GM12878 (cell line): Measurements from ENCODE around the gene NEFH. TPM values are rescaled to one million over a fixed set of nuclear protein-coding genes. Genes with fewer than 3 reads are reported as not detected.

ENCODE experiments used
- ATAC-seq: fragments of 200-7000 bp; cut with Tn5 transposase; 3 replicates; pipeline ENCODE4 v1.9.1; 2020; ENCODE audit warnings: mild to moderate bottlenecking, moderate library complexity
- BruUV-seq: library from RNA; stranded (reverse); fragments of 400-500 nt; replicated peaks from 2 replicates; lab custom pipeline; 2021; lab: Mats Ljungman, UMichigan
- CTCF ChIA-PET: fragments of 300-600 bp; sonication (Branson Sonifier 250); formaldehyde crosslinking; extraction: SDS; loops from one replicate; lab custom pipeline; 2021; ENCODE audit warnings: inconsistent platforms; lab: Yijun Ruan, JAX
- POLR2A ChIA-PET: fragments of 350-600 bp; formaldehyde crosslinking; extraction: SDS; loops from one replicate; lab custom pipeline; 2021; ENCODE audit warnings: inconsistent platforms; lab: Charles Lee
- RAD21 ChIA-PET: fragments of 300-600 bp; sonication (Branson Sonifier 250); formaldehyde crosslinking; loops from one replicate; lab custom pipeline; 2023; ENCODE audit warnings: antibody characterized with exemption; ENCODE audit not compliant: unreplicated experiment; lab: Charles Lee
- SMC1A ChIA-PET: fragments of 300-600 bp; sonication (Branson Sonifier 250); formaldehyde crosslinking; loops from one replicate; lab custom pipeline; 2023; ENCODE audit not compliant: unreplicated experiment, uncharacterized antibody; lab: Charles Lee
- DNase-seq: peaks from one replicate; pipeline ENCODE4 v3.0.0-alpha.2; 2011; ENCODE audit warnings: low read depth, low spot score
- FAIRE-seq: peaks from 3 replicates; lab custom pipeline; 2011; peaks lifted over from hg19 to GRCh38; lab: Jason Lieb, UNC
- H2AFZ ChIP-seq: 2 replicates; pipeline ENCODE4 v1.6.0; 2011; ENCODE audit warnings: low read depth, low read length, control low read depth; ENCODE audit not compliant: control insufficient read depth
- H3K27ac ChIP-seq: 2 replicates; pipeline ENCODE4 v1.5.1; 2011; ENCODE audit warnings: control low read depth; ENCODE audit not compliant: control insufficient read depth, insufficient read depth
- H3K27me3 ChIP-seq, 2 experiments: replicated peaks in 1 of 2; 2 replicates each; pipeline versions ENCODE4 v1.6.0 to v1.6.1; 2011; ENCODE audit warnings: low read length in 1 of 2; ENCODE audit not compliant: control insufficient read depth in 2 of 2, insufficient read depth in 2 of 2
- H3K36me3 ChIP-seq, 2 experiments: 2 replicates each; pipeline ENCODE4 v1.5.1; 2011; ENCODE audit warnings: low read length in 1 of 2; ENCODE audit not compliant: control insufficient read depth in 2 of 2, insufficient read depth in 2 of 2
- H3K4me1 ChIP-seq: 2 replicates; pipeline ENCODE4 v1.6.1; 2011; ENCODE audit warnings: mild to moderate bottlenecking, low read length, moderate library complexity, mixed read lengths; ENCODE audit not compliant: control insufficient read depth, insufficient read depth
- H3K4me2 ChIP-seq: 2 replicates; pipeline ENCODE4 v1.6.0; 2011; ENCODE audit warnings: control low read depth; ENCODE audit not compliant: control insufficient read depth, insufficient read depth
- H3K4me3 ChIP-seq: fragments of 200-600 bp; sonication (generic); 2 replicates; pipeline ENCODE4 v1.5.1; 2016
- H3K79me2 ChIP-seq: 2 replicates; pipeline ENCODE4 v1.6.0; 2011; ENCODE audit warnings: low read length; ENCODE audit not compliant: control insufficient read depth, insufficient read depth
- H3K9ac ChIP-seq: 2 replicates; pipeline ENCODE4 v1.8.0; 2011; ENCODE audit warnings: low read length, control low read depth, mixed read lengths; ENCODE audit not compliant: control insufficient read depth, insufficient read depth
- H3K9me3 ChIP-seq: replicated peaks from 3 replicates; pipeline ENCODE4 v1.5.1; 2011; ENCODE audit warnings: mild to moderate bottlenecking, low read length; ENCODE audit not compliant: control insufficient read depth, insufficient read depth
- H4K20me1 ChIP-seq: 2 replicates; pipeline ENCODE4 v1.6.0; 2011; ENCODE audit not compliant: control insufficient read depth, insufficient read depth
- BHLHE40 ChIP-seq, 2 experiments: fragments of 450-650 bp in 1 of 2; IDR thresholded peaks; 2 replicates each; pipeline ENCODE4 v1.6.1; 2011 to 2017; ENCODE audit warnings: low read depth in 2 of 2, borderline replicate concordance in 1 of 2, improper control_type of control experiment in 1 of 2, low read length in 1 of 2, mild to moderate bottlenecking in 1 of 2
- CBX3 ChIP-seq: fragments of 200-600 bp; sonication (generic); IDR thresholded peaks from 2 replicates; pipeline ENCODE4 v1.6.1; 2016; ENCODE audit warnings: low read depth, borderline replicate concordance
- FOS ChIP-seq: IDR thresholded peaks from 3 replicates; pipeline ENCODE4 v1.6.1; 2011; ENCODE audit warnings: borderline replicate concordance; ENCODE audit not compliant: insufficient read length; ENCODE audit errors: extremely low read depth
- GABPA ChIP-seq: IDR thresholded peaks from 2 replicates; pipeline ENCODE4 v1.6.1; 2014; ENCODE audit warnings: antibody characterized with exemption, low read depth, mild to moderate bottlenecking, inconsistent platforms
- HDAC2 ChIP-seq: fragments of 200-600 bp; sonication (generic); IDR thresholded peaks from 2 replicates; pipeline ENCODE4 v1.6.1; 2017
- IRF4 ChIP-seq: IDR thresholded peaks from 2 replicates; pipeline ENCODE4 v1.6.1; 2011; ENCODE audit warnings: low read depth, low read length
- MEF2B ChIP-seq: fragments of 450-650 bp; IDR thresholded peaks from 2 replicates; pipeline ENCODE4 v1.6.1; 2018; ENCODE audit warnings: mild to moderate bottlenecking, moderate library complexity; ENCODE audit not compliant: partially characterized antibody, poor library complexity, severe bottlenecking
- PAX8 ChIP-seq: fragments of 450-650 bp; IDR thresholded peaks from 2 replicates; pipeline ENCODE4 v1.6.1; 2017; ENCODE audit warnings: mild to moderate bottlenecking, moderate library complexity
- TARDBP ChIP-seq: IDR thresholded peaks from 2 replicates; pipeline ENCODE4 v1.6.1; 2016; ENCODE audit warnings: borderline replicate concordance
- TCF3 ChIP-seq: IDR thresholded peaks from 2 replicates; pipeline ENCODE4 v1.6.1; 2012; ENCODE audit warnings: low read depth, mild to moderate bottlenecking, low read length, borderline replicate concordance; ENCODE audit not compliant: insufficient read depth
- ZNF384 ChIP-seq: IDR thresholded peaks from 2 replicates; pipeline ENCODE4 v1.6.1; 2012; ENCODE audit warnings: low read depth, mild to moderate bottlenecking, low read length, improper control_type of control experiment, borderline replicate concordance
- in situ Hi-C: fragments of 300-500 bp; cut with MboI; formaldehyde crosslinking; loops from 9 replicates; pipeline ENCODE4 v1.14.3; 2018; ENCODE audit warnings: mixed read lengths
- intact Hi-C: fragments of 100-400 bp; cut with micrococcal nuclease; formaldehyde crosslinking; loops from one replicate; pipeline ENCODE4 v1.14.2; 2022; ENCODE audit not compliant: unreplicated experiment
- polyA plus RNA-seq, 11 experiments: library from polyadenylated mRNA; depleted of rRNA in 4 of 11; unstranded in 6 of 11; stranded (reverse) in 5 of 11; fragments of >200 nt; fragmentation: Nextera tagmentation in 4 of 11; fragmentation: Illumina TruSeq in 1 of 11; extraction: Ambion mirVana in 4 of 11; extraction: Trizol in 1 of 11; gene quantifications; 1 replicate in 1 of 11; 2 replicates in 10 of 11; pipeline versions ENCODE4 v1.2.1 to v1.2.3, GENCODE V29; 2011 to 2016; ENCODE audit warnings: inconsistent platforms in 2 of 11, missing spikeins in 2 of 11, low read depth in 1 of 11
- total RNA-seq, 4 experiments: library from RNA; depleted of rRNA in 3 of 4; stranded (reverse); fragments of >200 nt in 3 of 4; fragmentation: Illumina TruSeq in 1 of 4; extraction: Trizol in 1 of 4; gene quantifications; 2 replicates each; pipeline versions ENCODE4 v1.2.1 to v1.2.3, GENCODE V29; 2013 to 2021
- TF ChIP-seq, protein P1 (sequence below): IDR thresholded peaks from 2 replicates; pipeline ENCODE4 v1.6.1; 2012; ENCODE audit warnings: low read depth, low read length, improper control_type of control experiment
- TF ChIP-seq, protein P2 (sequence below): IDR thresholded peaks from 2 replicates; pipeline ENCODE4 v1.6.1; 2011; ENCODE audit warnings: borderline replicate concordance, low read depth, mild to moderate bottlenecking, moderate library complexity, low read length; ENCODE audit not compliant: insufficient read depth, poor library complexity, severe bottlenecking
- TF ChIP-seq, protein P3 (sequence below): IDR thresholded peaks from 2 replicates; pipeline ENCODE4 v1.6.1; 2012; ENCODE audit warnings: low read length, inconsistent platforms
- TF ChIP-seq, protein P4 (sequence below): fragments of 450-650 bp; IDR thresholded peaks from 2 replicates; pipeline ENCODE4 v1.6.1; 2017; ENCODE audit warnings: mild to moderate bottlenecking

Gene NEFH
- total and polyA plus RNA-seq, 10 of the 15 experiments (the other 5 are each of a cell fraction or from before 2014, with no cell fraction given), result 0.02 to 0.25 (median 0.09) TPM

DNA sequence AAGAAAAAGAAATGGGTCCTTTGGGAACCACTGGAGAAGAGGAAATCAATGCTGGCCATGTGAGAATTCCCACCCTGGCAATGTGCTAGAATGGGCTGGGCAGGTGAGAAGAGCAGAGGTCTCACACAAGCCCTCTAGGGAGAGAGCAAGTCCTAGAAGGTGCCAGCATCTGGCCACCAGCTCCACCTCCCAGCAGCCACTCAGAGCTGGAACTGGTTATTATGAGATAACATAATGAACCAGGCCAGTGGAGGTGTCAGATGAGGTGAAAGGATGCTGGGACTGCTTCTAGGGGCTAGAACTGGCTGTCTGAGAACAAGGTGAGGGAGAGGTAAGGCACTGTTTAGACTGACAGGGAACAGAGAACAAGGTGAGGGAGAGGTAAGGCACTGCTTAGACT is 29.3 kb downstream of the NEFH start:
- intact Hi-C loops, result no loop called here
- ATAC-seq (no peak), DNase-seq (no peak), FAIRE-seq (no peak)
- H4K20me1 ChIP-seq, result no peaks in the 10 kb centered on the region
- no peak overlapping the region for H3K4me2 ChIP-seq
- BruUV-seq, result no TSS peak
- no peak overlapping the region for H3K4me3 ChIP-seq
- no peaks in the 10 kb centered on the region for H3K4me1 ChIP-seq
- ChIA-PET RAD21 (no interaction called here), SMC1A (no interaction called here), CTCF (no interaction called here), POLR2A (no interaction called here)
- H3K79me2 ChIP-seq, result no peaks in the 10 kb centered on the region
- TF ChIP-seq, protein P1, sequence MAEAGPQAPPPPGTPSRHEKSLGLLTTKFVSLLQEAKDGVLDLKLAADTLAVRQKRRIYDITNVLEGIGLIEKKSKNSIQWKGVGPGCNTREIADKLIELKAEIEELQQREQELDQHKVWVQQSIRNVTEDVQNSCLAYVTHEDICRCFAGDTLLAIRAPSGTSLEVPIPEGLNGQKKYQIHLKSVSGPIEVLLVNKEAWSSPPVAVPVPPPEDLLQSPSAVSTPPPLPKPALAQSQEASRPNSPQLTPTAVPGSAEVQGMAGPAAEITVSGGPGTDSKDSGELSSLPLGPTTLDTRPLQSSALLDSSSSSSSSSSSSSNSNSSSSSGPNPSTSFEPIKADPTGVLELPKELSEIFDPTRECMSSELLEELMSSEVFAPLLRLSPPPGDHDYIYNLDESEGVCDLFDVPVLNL, result no peak
- TF ChIP-seq TCF3 (no peak), HDAC2 (no peak), TARDBP (no peak), FOS (no peak), CBX3 (no peak), IRF4 (no peak), MEF2B (no peak), GABPA (no peak), PAX8 (no peak), BHLHE40 (IDR thresholded peaks at IDR 0.05; ENCODE audit: borderline replicate concordance in 1 of 2, low read depth in 2 of 2, low read length in 1 of 2) (no peak), ZNF384 (no peak)
- TF ChIP-seq, protein P2, sequence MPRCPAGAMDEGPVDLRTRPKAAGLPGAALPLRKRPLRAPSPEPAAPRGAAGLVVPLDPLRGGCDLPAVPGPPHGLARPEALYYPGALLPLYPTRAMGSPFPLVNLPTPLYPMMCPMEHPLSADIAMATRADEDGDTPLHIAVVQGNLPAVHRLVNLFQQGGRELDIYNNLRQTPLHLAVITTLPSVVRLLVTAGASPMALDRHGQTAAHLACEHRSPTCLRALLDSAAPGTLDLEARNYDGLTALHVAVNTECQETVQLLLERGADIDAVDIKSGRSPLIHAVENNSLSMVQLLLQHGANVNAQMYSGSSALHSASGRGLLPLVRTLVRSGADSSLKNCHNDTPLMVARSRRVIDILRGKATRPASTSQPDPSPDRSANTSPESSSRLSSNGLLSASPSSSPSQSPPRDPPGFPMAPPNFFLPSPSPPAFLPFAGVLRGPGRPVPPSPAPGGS, result no peak
- TF ChIP-seq, protein P3, sequence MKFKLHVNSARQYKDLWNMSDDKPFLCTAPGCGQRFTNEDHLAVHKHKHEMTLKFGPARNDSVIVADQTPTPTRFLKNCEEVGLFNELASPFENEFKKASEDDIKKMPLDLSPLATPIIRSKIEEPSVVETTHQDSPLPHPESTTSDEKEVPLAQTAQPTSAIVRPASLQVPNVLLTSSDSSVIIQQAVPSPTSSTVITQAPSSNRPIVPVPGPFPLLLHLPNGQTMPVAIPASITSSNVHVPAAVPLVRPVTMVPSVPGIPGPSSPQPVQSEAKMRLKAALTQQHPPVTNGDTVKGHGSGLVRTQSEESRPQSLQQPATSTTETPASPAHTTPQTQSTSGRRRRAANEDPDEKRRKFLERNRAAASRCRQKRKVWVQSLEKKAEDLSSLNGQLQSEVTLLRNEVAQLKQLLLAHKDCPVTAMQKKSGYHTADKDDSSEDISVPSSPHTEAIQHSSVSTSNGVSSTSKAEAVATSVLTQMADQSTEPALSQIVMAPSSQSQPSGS, result no peak
- TF ChIP-seq, protein P4, sequence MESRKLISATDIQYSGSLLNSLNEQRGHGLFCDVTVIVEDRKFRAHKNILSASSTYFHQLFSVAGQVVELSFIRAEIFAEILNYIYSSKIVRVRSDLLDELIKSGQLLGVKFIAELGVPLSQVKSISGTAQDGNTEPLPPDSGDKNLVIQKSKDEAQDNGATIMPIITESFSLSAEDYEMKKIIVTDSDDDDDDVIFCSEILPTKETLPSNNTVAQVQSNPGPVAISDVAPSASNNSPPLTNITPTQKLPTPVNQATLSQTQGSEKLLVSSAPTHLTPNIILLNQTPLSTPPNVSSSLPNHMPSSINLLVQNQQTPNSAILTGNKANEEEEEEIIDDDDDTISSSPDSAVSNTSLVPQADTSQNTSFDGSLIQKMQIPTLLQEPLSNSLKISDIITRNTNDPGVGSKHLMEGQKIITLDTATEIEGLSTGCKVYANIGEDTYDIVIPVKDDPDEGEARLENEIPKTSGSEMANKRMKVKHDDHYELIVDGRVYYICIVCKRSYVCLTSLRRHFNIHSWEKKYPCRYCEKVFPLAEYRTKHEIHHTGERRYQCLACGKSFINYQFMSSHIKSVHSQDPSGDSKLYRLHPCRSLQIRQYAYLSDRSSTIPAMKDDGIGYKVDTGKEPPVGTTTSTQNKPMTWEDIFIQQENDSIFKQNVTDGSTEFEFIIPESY, result no peak
- no peaks in the 10 kb centered on the region for H3K27me3 ChIP-seq
- no peaks in the 10 kb centered on the region for H3K9me3 ChIP-seq
- no peak overlapping the region for H3K27ac ChIP-seq
- H3K36me3 ChIP-seq, result peaks cover 8 to 19% of the 10 kb centered on the region in 2 experiments; a peak in 3 of 4 replicates
- H3K9ac ChIP-seq, result no peak overlapping the region
- in situ Hi-C loops, result no loop called here
- no peak overlapping the region for H2AFZ ChIP-seq
